Muscle of leg (tissue), 11 donors: Measurements from ENCODE around the gene HSPA6. TPM values are rescaled to one million over a fixed set of nuclear protein-coding genes. Genes with fewer than 3 reads are reported as not detected.
"Not testable (repeated sequence)": the region's sequence is repeated elsewhere in the genome, so short reads cannot be mapped to it uniquely, and the experiment has no call there.

Source experiments
- DNase-seq: peaks from one replicate; pipeline ENCODE4 v3.0.0; 2013
- H3K27ac ChIP-seq: one replicate; pipeline ENCODE4 v1.5.1; 2013; ENCODE audit warnings: mild to moderate bottlenecking, low read length, control low read depth
- H3K27me3 ChIP-seq: one replicate; pipeline ENCODE4 v1.6.1; 2013; ENCODE audit warnings: low read length; ENCODE audit not compliant: control insufficient read depth, insufficient read depth
- H3K36me3 ChIP-seq: one replicate; pipeline ENCODE4 v1.6.1; 2013; ENCODE audit warnings: low read length; ENCODE audit not compliant: control insufficient read depth, insufficient read depth
- H3K4me1 ChIP-seq: one replicate; pipeline ENCODE4 v1.6.1; 2013; ENCODE audit warnings: low read length; ENCODE audit not compliant: control insufficient read depth, insufficient read depth
- H3K4me3 ChIP-seq: one replicate; pipeline ENCODE4 v1.5.1; 2013; ENCODE audit warnings: low read length, control low read depth
- H3K9me3 ChIP-seq: replicated peaks from 2 replicates; pipeline ENCODE4 v1.6.1; 2013; ENCODE audit warnings: low read depth, low read length; ENCODE audit not compliant: control insufficient read depth
- WGBS: methylation state at CpG from one replicate; pipeline ENCODE4 v1.1.5; 2013; ENCODE audit warnings: missing lambda C conversion rate; ENCODE audit not compliant: insufficient coverage; 5-methylcytosine and 5-hydroxymethylcytosine counted together
- polyA plus RNA-seq, 8 donors: library from polyadenylated mRNA; unstranded; fragments of 120-200 nt; gene quantifications; one replicate each; pipeline versions ENCODE4 v1.2.1 to v1.2.3, GENCODE V29; 2013; ENCODE audit warnings: inconsistent platforms in 1 of 8, low replicate concordance in 1 of 8; ENCODE audit not compliant: insufficient read length in 8 of 8, insufficient read depth in 1 of 8
- total RNA-seq: library from RNA; stranded (reverse); fragments of 120-200 nt; gene quantifications from one replicate; pipeline ENCODE4 v1.2.4, GENCODE V29; 2013

Gene HSPA6
- total and polyA plus RNA-seq, 9 donors: 0.31 to 0.84 (median 0.58) TPM

DNA sequence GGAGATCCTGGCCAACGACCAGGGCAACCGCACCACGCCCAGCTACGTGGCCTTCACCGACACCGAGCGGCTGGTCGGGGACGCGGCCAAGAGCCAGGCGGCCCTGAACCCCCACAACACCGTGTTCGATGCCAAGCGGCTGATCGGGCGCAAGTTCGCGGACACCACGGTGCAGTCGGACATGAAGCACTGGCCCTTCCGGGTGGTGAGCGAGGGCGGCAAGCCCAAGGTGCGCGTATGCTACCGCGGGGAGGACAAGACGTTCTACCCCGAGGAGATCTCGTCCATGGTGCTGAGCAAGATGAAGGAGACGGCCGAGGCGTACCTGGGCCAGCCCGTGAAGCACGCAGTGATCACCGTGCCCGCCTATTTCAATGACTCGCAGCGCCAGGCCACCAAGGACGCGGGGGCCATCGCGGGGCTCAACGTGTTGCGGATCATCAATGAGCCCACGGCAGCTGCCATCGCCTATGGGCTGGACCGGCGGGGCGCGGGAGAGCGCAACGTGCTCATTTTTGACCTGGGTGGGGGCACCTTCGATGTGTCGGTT lies 477 bp downstream of the HSPA6 start:
- H3K27ac ChIP-seq, H3K4me1 ChIP-seq, DNase-seq, H3K9me3 ChIP-seq, H3K36me3 ChIP-seq: not testable (repeated sequence)
- Histone ChIP-seq H3K4me3 (peak overlapping the region; percentile 31), H3K27me3 (peaks cover 24% of the 10 kb centered on the region)
- 0% methylated on average over 3 of the region's 55 CpGs for WGBS

DNA sequence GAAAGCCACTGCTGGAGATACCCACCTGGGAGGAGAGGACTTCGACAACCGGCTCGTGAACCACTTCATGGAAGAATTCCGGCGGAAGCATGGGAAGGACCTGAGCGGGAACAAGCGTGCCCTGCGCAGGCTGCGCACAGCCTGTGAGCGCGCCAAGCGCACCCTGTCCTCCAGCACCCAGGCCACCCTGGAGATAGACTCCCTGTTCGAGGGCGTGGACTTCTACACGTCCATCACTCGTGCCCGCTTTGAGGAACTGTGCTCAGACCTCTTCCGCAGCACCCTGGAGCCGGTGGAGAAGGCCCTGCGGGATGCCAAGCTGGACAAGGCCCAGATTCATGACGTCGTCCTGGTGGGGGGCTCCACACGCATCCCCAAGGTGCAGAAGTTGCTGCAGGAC lies 981 bp downstream of the HSPA6 start:
- not testable (repeated sequence) for DNase-seq, H3K36me3 ChIP-seq, H3K27ac ChIP-seq, H3K9me3 ChIP-seq, H3K4me1 ChIP-seq
- WGBS: 41% methylated on average over 10 of the region's 23 CpGs
- peaks cover 24% of the 10 kb centered on the region for H3K27me3 ChIP-seq
- H3K4me3 ChIP-seq: peak overlapping the region; percentile 31

DNA sequence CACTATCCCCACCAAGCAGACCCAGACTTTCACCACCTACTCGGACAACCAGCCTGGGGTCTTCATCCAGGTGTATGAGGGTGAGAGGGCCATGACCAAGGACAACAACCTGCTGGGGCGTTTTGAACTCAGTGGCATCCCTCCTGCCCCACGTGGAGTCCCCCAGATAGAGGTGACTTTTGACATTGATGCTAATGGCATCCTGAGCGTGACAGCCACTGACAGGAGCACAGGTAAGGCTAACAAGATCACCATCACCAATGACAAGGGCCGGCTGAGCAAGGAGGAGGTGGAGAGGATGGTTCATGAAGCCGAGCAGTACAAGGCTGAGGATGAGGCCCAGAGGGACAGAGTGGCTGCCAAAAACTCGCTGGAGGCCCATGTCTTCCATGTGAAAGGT lies 1.6 kb downstream of the HSPA6 start:
- not testable (repeated sequence) for H3K27ac ChIP-seq, H3K4me1 ChIP-seq, H3K36me3 ChIP-seq, H3K4me3 ChIP-seq, H3K9me3 ChIP-seq, DNase-seq
- peaks cover 24% of the 10 kb centered on the region for H3K27me3 ChIP-seq
- 69% methylated on average over 4 of the region's 7 CpGs for WGBS

DNA sequence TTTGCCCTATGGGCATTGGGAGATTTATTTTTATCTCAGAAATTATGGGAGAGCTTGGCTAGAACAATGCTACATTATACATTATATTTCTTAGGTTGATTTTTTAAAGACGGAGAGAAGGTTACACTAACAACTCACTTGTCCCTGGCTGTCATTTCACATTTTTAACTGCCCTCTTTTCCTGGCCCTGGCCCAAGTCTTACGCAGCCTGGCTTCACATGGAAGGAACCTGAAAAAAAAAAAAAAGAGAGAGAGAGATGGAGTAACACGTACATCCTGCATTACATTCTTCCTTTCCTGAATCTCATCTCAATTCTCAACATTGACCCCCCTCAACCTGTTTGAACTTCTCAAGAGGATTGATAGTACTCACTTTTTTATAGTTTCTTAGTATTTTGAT lies 4.2 kb downstream of the HSPA6 start:
- not testable (repeated sequence) for DNase-seq, H3K4me3 ChIP-seq, H3K9me3 ChIP-seq, H3K27ac ChIP-seq, H3K4me1 ChIP-seq, H3K36me3 ChIP-seq
- peaks cover 32% of the 10 kb centered on the region for H3K27me3 ChIP-seq
- whole genome bisulfite sequencing: no CpG with 5 or more reads among the region's 3 CpGs

DNA sequence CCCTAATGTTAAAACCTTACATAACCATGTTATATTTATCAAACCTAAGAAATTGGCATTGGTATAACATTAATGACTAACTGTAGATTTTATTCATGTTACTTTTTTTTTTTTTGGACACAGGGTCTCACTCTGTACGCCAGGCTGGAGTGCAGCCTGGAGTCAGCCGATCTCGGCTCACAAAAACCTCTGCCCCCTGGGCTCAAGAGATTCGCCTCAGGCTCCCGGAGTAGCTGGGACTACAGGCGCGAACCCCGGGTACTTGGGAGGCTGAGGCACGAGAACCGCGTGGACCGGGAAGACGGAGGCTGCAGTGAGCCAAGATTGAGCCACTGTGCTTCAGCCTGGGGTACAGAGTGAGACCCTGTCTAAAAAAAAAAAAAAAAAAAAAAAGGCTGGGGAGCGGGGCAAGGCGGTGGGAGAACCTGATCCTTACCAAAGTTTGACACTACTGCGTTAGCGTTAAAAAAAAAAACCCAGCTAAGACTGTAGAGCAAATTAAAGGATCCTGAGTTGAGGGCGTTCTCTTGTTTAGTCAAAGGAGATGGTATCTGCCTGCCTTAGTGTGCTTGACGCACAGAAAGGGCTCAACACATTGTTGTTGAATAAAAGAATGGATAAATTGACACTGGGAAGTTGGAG lies 5.2 kb downstream of the HSPA6 start:
- Histone ChIP-seq H3K27me3 (peaks cover 30% of the 10 kb centered on the region), H3K27ac (peak overlapping the region; percentile 20), H3K4me3 (peak overlapping the region; percentile 71)
- H3K9me3 ChIP-seq, H3K36me3 ChIP-seq, H3K4me1 ChIP-seq, DNase-seq: not testable (repeated sequence)
- 28% methylated on average over 5 of the region's 19 CpGs for WGBS

DNA sequence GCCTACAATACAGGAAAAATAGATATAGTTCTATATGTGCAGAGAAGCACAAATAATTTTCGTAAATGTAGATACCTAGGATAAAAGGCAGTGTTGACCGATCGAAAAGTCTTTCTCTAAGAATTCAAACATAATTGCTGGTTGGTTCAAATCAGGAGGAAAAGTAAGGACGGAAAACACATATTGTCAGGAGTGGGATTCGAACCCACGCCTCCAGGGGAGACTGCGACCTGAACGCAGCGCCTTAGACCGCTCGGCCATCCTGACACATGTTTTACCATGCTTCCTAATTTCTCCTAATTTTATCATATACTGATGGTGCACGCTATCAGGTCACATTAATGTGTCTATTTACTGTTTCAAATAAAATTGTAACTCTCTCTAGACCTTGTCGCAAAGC lies 5.8 kb downstream of the HSPA6 start:
- not testable (repeated sequence) for H3K36me3 ChIP-seq, H3K9me3 ChIP-seq, H3K4me1 ChIP-seq
- Histone ChIP-seq H3K27ac (peak overlapping the region; percentile 20), H3K27me3 (peaks cover 27% of the 10 kb centered on the region), H3K4me3 (peak overlapping the region; percentile 71)
- 0% methylated on average over 2 of the region's 13 CpGs for WGBS
- DNase-seq: peak; percentile 85

DNA sequence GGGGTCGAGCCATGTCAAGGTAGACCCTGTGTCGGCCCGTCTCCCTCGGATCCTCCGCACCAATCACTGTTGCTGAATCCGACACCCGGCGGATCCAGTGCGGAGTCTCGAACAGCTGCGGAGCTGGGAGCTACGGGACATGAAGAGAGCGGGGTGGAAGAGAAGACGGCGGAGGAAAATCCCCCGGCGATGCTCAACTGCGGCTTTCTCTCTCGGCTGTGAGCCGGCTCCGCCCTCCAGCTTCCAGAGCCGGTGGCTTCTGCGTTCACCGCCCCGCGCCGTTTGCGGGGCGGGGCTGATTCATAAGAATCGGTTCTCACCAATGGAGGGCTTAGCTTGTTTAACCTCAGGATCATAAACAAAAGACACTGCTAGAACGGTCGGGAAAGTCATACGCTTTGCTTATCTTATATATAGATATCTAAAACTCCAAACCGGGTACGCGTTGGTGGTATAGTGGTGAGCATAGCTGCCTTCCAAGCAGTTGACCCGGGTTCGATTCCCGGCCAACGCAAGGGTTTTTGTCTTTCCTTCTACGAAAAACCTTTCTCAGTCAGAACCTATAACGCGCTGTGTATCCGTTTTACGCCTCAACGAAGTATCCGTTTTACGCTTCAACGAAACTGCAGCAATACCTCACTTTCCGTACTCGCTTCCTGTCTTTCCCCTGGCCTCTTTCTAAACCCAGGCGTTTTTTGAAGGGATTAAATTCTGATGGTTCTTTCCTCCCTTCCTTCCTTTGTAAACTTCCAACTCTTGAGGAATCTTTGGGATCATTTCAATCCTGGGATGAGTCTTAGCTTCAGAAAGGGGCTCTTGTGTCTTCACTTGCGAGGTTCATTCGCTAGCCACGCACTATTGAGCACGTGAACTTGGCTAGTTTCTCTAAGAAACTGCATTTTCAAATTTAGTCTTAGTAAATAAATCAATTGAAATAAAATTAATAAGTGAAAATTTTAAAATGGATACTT lies 6.6 kb downstream of the HSPA6 start:
- H3K36me3 ChIP-seq, H3K4me1 ChIP-seq, H3K9me3 ChIP-seq: not testable (repeated sequence)
- DNase-seq: peak; percentile 94
- Histone ChIP-seq H3K27me3 (peaks cover 21% of the 10 kb centered on the region), H3K27ac (peak overlapping the region; percentile 91), H3K4me3 (peak overlapping the region; percentile 71)
- 0% methylated on average over 36 of the region's 56 CpGs for WGBS

DNA sequence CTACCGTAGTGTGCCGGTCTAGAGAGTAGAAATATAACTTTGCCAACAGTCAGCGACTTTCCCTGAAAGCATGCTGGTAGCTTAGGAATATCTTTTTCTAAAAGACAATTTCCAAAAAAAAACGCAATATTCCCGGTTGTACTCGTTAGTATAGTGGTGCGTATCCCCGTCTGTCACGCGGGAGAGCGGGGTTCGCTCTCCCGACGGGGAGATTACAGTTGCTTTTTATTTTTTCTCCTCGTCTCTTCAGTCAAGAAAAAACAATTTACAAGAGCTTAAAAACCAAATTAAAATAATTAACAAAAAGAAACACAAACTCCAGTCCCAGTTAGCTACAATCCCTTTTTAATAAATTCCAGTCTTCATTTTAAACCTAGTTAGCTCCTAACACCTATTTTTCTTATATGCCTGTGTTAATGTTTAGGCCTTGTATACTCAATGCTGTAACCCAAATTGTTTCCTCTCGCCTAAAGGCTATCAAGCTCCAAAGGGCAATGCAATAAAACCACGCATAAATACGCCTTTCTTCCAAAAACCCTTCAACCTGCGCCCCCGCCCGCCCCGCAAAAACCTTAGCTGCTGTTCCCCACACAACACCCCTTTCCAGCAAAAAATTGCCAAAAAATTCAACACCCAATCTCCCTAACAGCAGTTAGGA lies 7.8 kb downstream of the HSPA6 start:
- H3K27ac ChIP-seq: peak overlapping the region; percentile 37
- WGBS: 77% methylated on average over 2 of the region's 22 CpGs
- H3K9me3 ChIP-seq: no peaks in the 10 kb centered on the region
- no peaks in the 10 kb centered on the region for H3K4me1 ChIP-seq
- peak; percentile 28 for DNase-seq
- H3K27me3 ChIP-seq: peaks cover 15% of the 10 kb centered on the region
- H3K36me3 ChIP-seq: no peaks in the 10 kb centered on the region
- no peak overlapping the region for H3K4me3 ChIP-seq

DNA sequence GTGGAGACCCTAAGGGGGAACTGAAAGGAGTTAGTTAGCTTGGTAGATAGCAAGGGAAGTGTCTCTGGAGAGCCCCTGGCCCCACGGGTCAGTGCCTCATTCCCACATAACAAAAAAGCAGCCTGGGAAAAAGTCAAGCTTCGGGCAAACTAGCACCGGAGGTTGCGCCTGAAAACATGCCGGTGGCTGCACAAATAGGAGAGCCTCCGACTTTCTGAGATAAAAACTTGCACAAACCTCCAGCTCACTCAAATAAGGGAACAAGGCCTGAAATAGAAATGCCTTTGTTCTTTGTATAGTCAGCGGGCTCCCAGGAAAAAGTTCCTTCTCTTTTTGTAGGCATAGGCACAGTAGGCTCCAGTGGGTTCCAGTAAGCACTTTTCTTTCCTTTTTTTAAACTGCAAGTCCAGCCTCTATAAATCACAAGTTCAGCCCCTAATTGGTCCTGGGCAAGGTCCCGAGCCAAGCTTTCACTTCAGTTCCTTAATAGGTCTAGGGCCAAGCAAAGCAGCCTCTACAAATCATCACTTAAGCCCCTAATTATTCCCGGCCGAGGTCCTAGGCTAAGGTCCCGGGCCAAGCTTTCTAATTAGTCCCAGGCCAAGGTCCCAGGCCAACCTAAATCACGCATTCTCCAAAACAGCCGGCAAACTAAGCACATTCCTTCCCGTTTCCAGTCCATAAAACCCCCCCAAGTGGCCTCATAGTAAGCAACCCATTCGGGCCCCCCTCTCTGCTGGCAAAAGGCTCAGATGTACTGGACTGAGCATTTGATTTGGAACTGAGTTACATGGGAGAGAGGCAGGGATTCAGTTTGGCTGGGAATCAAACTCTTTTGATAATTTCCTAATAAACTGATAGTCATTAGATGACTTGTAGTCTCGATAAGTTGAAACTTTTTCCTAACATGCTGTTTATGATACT lies 8.6 kb downstream of the HSPA6 start:
- 18% methylated on average over 5 of the region's 16 CpGs for WGBS
- not testable (repeated sequence) for H3K4me1 ChIP-seq, H3K9me3 ChIP-seq, H3K4me3 ChIP-seq, H3K36me3 ChIP-seq
- Histone ChIP-seq H3K27ac (peak overlapping the region; percentile 65), H3K27me3 (peaks cover 15% of the 10 kb centered on the region)
- peak; percentile 79 for DNase-seq
